Iris pigment epithelial cell (primary cell): ENCODE results near the gene PCYT2.
"Not testable (repeated sequence)": the region's sequence is repeated elsewhere in the genome, so short reads cannot be mapped to it uniquely, and the experiment has no call there.

ENCODE experiments used
- DNase-seq: peaks from one replicate; pipeline ENCODE4 v3.0.0-alpha.2; 2011; ENCODE audit warnings: low read depth

The PCYT2 gene

GRCh38 chr17:81927152-81927652 is 16.0 kb upstream of the PCYT2 start:
- no peak for DNase-seq

GRCh38 chr17:81926451-81927151 is 15.4 kb upstream of the PCYT2 start:
- DNase-seq = peak; percentile 70

GRCh38 chr17:81925860-81926450 is 14.8 kb upstream of the PCYT2 start:
- no peak for DNase-seq

DNA sequence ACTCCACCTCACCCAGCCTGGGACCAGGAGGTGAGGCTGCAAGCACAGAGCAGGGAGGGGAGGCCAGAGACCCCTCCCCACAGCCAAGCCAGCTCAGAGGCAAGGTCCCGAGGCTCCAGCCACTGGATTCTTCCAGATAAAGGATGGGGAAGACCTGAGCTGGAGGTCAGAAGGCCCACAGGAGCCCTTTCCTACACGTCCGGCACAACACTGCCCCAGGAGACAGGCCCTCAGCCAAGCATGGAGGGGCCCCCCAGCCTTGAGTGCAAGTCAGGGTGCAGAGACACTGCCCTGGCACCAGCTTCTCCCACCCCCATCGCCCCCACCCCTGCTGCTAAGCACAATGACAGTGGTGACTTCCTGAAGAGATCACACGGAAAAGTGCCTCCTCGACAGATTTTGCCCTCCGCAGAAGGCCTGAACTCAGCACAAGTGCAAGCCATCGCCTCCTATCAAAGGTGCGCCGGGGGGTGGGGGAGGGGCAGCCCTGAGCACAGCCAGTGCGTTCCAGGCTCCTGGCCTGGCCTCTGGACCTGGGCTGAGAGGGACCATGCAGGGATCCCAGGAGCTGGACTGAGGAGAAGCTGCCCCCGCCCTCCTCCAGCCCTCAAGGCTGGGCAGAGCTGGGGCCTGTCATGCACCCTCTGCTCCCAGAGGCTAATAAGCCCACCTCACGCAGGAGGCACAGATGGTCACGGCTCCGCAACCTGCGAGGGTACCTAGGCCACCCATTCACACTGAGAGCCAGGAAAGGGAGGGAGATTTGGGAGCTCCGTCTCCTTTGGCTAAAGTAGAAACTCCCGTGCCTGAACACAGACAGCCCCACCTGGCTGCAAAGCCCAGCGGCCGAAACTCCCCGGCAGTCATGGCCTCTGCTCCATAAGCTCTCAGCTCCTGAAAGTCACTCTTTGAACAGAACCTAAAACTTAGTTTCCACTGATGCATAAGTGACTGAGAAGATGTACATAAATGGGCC is 13.6 kb upstream of the PCYT2 start:
- DNase-seq = no peak

DNA sequence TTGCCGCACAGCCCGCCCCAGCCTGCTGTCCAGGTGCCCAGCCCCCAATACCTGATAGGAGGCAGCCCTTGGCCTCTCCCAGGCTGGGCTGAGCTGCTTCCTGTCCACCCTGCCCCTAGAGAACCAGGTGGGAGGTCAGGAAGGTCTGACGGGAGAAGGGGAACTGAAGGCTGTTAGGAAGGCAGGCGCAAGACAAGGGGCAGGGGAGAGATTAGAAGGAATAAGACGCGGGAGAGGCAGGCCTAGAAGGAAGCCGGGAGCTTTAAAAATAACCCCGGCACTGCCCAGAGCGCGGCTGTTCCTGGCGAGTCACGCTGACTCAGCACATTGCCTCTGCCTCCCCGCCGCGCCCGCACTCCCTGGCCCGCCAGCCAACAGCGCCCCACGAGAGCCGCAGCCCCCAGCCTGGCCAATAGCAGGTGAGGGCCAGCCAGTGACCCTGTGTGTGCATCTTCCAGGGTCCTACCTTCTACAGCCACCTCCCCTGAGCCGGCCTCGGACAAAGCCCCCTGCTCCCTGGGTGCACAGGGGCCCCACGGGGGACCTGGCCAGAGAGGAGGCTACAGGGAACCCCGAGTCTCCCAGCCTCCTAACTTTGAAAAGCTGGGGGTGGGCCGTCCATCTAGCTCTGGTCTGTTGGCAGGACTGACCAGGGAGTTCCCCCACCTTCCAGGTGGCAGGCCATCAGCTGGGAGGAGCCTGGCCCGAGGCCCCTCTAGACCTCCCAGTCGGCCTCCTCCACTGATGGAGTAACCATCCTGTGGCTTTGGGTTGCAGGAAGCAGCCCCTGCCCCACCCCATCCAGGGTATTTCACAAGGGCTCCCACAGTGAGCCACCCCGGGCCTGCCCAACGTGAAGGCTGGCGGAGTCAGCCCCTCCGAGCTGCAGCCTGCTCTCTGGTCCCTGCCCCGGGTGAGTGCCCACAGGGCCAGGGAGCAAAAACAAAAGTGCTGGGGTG is 12.4 kb upstream of the PCYT2 start:
- peak; percentile 85 for DNase-seq

GRCh38 chr17:81922566-81923301 is 11.5 kb upstream of the PCYT2 start:
- DNase-seq = no peak

- no peak for DNase-seq
Observed at GRCh38 chr17:81921996-81922565, 10.9 kb upstream of the PCYT2 start.

DNA sequence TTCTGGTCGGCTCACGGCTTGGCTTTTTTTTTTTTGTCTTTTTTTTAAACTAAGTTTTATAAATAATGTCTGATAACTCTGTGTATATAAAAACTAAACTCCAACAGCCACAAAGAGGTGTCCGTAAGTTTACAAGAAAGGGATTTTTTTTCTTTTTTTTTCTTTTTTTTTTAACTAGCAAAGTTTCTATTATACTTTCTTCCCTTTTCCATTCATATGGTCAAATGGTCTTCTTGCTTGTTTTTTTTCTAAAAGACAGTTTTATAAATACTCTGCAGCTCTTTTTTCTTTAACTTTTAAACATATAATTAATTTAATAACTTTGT is 10.3 kb upstream of the PCYT2 start:
- no peak for DNase-seq

DNA sequence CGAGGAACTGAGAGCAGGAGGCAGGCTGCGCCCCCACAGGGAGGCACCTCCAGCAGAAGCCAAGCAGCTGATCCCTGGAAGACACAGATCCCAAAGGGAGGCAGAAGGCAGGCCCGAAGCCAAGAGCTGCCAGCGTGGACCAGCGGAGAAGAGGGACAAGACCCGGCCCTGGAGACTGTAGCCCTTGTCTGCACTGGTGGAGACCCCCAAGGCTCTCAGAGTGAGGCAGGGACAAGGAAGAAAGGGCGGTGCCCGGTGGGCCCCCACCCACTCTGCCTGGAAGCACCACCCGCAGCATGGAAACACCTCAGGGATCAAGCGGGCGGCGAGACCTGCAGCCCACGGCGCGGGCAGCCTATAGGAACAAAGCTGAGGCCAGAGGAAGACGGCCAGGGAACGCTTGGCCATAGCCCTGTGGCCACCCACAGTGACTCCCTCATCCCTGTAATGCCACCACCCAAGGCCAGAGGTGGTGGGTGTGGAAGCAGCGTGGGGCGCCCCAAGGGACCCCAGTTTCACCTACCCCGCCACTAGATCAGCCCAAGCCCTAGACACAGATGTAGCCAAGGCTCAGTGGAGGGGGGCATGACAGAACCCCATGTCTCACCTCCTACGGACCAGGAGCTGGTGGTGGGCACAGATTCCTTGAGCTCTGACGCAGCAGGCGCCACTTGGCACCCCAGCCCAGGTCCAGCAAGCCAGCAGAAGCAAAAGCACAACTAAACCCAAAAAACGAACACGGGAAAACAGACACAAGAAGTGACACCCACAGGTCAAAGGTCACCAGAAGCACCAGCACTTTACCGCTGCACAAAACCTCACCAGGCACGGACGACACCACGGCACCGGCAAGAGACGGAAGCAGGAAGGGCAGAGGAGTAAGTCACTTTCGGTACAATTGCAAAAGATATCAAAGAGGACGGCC is 9.7 kb upstream of the PCYT2 start:
- no peak for DNase-seq

DNA sequence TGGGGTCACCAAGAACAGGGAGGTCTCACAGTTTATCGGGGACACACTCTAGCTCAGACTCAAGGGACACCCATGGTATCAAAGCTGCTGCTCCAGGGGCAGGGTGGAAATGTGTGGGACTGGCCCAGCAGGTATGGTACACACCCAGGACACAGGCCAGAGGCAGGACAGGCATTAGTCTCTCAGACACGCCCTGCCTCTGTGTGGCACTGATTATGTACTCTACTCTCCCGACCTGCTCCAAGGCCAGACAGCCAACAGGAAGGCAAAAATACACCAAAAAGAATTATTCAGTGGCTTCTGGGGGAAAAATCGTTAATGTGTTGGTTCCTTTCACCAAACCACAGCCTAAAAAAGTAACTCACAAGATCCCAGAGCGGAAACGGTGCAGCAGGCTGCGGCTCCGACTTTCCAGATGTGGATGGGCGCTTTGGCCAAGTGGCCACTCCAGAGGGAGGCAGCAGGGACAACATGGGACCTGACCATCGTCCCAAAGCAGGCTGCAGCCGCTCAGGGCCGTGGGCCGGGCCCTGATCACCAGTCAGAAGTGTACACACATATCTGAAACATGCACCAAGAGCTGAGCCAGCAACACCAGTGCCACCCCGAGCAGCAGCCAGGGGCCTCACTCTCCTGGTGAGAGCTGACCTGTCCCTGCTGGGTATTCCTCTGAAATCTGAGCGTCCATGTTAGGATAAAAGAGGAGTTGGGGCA is 7.8 kb upstream of the PCYT2 start:
- no peak for DNase-seq

GRCh38 chr17:81918333-81918669 is 7.1 kb upstream of the PCYT2 start:
- DNase-seq = not testable (repeated sequence)

GRCh38 chr17:81917565-81918332 is 6.5 kb upstream of the PCYT2 start, which contains the start of gene SIRT7:
TSS of gene SIRT7 (minus strand) at chr17:81918176. CDS start at chr17:81918131, 45 bp downstream.
- peak; percentile 52 for DNase-seq

GRCh38 chr17:81916234-81917001 is 5.2 kb upstream of the PCYT2 start:
- DNase-seq = peak; percentile 84

DNA sequence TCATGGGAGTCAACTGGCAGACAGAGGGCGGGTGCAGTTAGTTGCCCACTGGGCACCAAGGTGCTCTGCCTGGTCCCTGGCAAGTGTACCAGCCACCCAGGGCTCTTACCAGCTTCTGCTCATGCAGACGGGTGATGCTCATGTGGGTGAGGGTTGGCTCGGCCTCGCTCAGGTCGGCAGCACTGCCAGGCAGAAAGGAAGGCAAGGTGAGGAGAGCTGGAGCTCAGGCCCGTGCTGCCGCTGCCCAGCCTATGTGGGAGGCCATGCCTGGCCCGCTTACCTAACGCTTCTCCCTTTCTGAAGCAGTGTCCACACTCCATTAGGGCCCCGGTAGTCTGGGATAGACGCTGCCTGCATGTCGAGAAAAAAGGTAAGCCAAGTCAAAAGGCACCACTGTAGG is 4.1 kb upstream of the PCYT2 start:
- no peak for DNase-seq

DNA sequence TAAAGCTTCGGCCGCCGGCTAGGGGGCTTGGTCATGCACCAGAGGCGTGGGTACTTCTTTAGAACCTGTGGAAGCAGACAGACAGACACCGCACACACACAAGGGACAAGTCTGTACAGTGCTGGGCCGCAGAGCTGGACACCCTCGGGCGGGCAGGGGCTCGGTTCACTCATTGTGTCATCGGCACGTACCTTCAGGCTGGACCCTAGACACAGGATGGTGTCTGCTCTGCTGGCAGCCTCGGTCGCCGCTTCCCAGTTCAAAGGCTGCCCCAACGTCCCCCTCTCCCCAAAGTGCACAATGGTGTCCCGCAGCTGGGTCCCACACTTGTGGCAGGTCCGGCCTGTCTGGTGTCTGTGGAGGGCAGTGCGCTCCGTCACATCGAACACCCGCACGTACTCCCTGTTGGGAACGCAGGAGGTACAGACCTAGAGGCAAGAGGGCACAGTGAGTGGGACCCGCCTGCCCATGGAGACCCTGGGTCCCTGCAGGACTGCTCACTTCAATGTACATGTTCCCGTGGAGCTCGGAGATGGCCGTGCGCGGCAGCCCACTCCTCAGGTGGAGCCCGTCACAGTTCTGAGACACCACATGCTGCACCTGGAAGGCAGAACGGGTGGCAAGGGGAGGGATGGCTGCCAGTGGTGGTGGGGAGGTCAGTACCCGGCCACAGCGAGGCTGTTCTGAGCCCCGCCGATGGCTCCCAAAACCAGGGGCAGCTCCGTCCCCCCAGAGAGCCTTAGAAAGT is 3.1 kb upstream of the PCYT2 start:
- DNase-seq = no peak

GRCh38 chr17:81913394-81914102 is 2.3 kb upstream of the PCYT2 start:
- no peak for DNase-seq
